CD14-positive monocyte (primary cell): ENCODE results near the gene MROH8. TPM values are rescaled to one million over a fixed set of nuclear protein-coding genes. Genes with fewer than 3 reads are reported as not detected.
A peak's percentile ranks its signal among the peaks of the same experiment; 100 is the strongest.

Experiments
- DNase-seq, 3 donors: peaks; one replicate each; pipeline ENCODE4 v3.0.0-alpha.2; 2011 to 2022
- H2AFZ ChIP-seq: 2 replicates; pipeline ENCODE4 v1.6.0; 2012; ENCODE audit warnings: mild to moderate bottlenecking, low read depth, low read length, inconsistent platforms; ENCODE audit not compliant: insufficient read depth, poor library complexity, severe bottlenecking
- H3K27ac ChIP-seq, 2 donors: 1 replicate in 1 of 2; 2 replicates in 1 of 2; pipeline ENCODE4 v1.5.1; 2012 to 2013; ENCODE audit warnings: low read length in 2 of 2, control low read depth in 1 of 2, inconsistent platforms in 1 of 2, low read depth in 1 of 2, mild to moderate bottlenecking in 1 of 2
- H3K27me3 ChIP-seq, 2 donors: one replicate each; pipeline versions ENCODE4 v1.6.0 to v1.6.1; 2011 to 2013; ENCODE audit warnings: low read length in 2 of 2; ENCODE audit not compliant: control insufficient read depth in 2 of 2, insufficient read depth in 2 of 2
- H3K36me3 ChIP-seq, 2 donors: replicated peaks in 1 of 2; 1 replicate in 1 of 2; 2 replicates in 1 of 2; pipeline versions ENCODE4 v1.5.1 to v1.6.1; 2012 to 2013; ENCODE audit warnings: low read length in 2 of 2, control low read depth in 1 of 2, inconsistent platforms in 1 of 2, mild to moderate bottlenecking in 1 of 2; ENCODE audit not compliant: insufficient read depth in 2 of 2, control insufficient read depth in 1 of 2
- H3K4me1 ChIP-seq, 2 donors: 1 replicate in 1 of 2; 2 replicates in 1 of 2; pipeline versions ENCODE4 v1.5.1 to v1.6.1; 2012 to 2013; ENCODE audit warnings: low read length in 2 of 2, control low read depth in 1 of 2, inconsistent platforms in 1 of 2, mild to moderate bottlenecking in 1 of 2, moderate library complexity in 1 of 2; ENCODE audit not compliant: insufficient read depth in 2 of 2, control insufficient read depth in 1 of 2
- H3K4me2 ChIP-seq: replicated peaks from 2 replicates; pipeline ENCODE3; 2012; ENCODE audit warnings: low read length, moderate library complexity, mild to moderate bottlenecking; ENCODE audit not compliant: poor library complexity, severe bottlenecking; ENCODE audit errors: extremely low read depth
- H3K4me3 ChIP-seq, 3 experiments: fragments of 200-600 bp in 1 of 3; sonication (generic) in 1 of 3; replicated peaks in 1 of 3; 1 replicate in 2 of 3; 2 replicates in 1 of 3; pipeline ENCODE4 v1.5.1; 2011 to 2013; ENCODE audit warnings: low read length in 3 of 3, mild to moderate bottlenecking in 3 of 3, control low read depth in 2 of 3, low read depth in 2 of 3, inconsistent platforms in 1 of 3, moderate library complexity in 1 of 3
- H3K79me2 ChIP-seq: 2 replicates; pipeline ENCODE4 v1.6.0; 2012; ENCODE audit warnings: mild to moderate bottlenecking, control low read depth, inconsistent platforms, low read length, moderate library complexity; ENCODE audit not compliant: insufficient read depth
- H3K9ac ChIP-seq: 2 replicates; pipeline ENCODE4 v1.6.0; 2017; ENCODE audit warnings: low read length, mild to moderate bottlenecking; ENCODE audit not compliant: insufficient read depth, poor library complexity, severe bottlenecking
- H3K9me3 ChIP-seq, 2 donors: replicated peaks in 1 of 2; 1 replicate in 1 of 2; 2 replicates in 1 of 2; pipeline versions ENCODE4 v1.5.1 to v1.6.1; 2012 to 2013; ENCODE audit warnings: low read length in 2 of 2, control low read depth in 1 of 2; ENCODE audit not compliant: control insufficient read depth in 1 of 2, insufficient read depth in 1 of 2
- H4K20me1 ChIP-seq: 2 replicates; pipeline ENCODE4 v1.6.0; 2012; ENCODE audit warnings: mild to moderate bottlenecking, low read length, control low read depth, moderate library complexity; ENCODE audit not compliant: insufficient read depth
- H3K27ac Mint-ChIP-seq, 7 donors: one replicate each; pipeline ENCODE4 v1.8.0; 2020; ENCODE audit warnings: mild to moderate bottlenecking in 7 of 7, mixed read lengths in 7 of 7, moderate library complexity in 6 of 7, inconsistent platforms in 2 of 7
- H3K27me3 Mint-ChIP-seq, 3 donors: one replicate each; pipeline ENCODE4 v1.8.0; 2021 to 2022; ENCODE audit warnings: low read depth in 3 of 3, mild to moderate bottlenecking in 3 of 3, mixed read lengths in 3 of 3, moderate library complexity in 3 of 3, inconsistent platforms in 1 of 3
- H3K36me3 Mint-ChIP-seq, 2 donors: one replicate each; pipeline ENCODE4 v1.8.0; 2020; ENCODE audit warnings: mixed read lengths in 2 of 2, inconsistent platforms in 1 of 2, mild to moderate bottlenecking in 1 of 2
- H3K4me1 Mint-ChIP-seq: one replicate; pipeline ENCODE4 v1.8.0; 2020; ENCODE audit warnings: mild to moderate bottlenecking, mixed read lengths
- H3K4me3 Mint-ChIP-seq, 2 donors: one replicate each; pipeline ENCODE4 v1.8.0; 2020; ENCODE audit warnings: mild to moderate bottlenecking in 2 of 2, mixed read lengths in 2 of 2, moderate library complexity in 1 of 2
- H3K9me3 Mint-ChIP-seq, 7 donors: one replicate each; pipeline ENCODE4 v1.8.0; 2020 to 2022; ENCODE audit warnings: mixed read lengths in 7 of 7, mild to moderate bottlenecking in 6 of 7, moderate library complexity in 6 of 7, inconsistent platforms in 2 of 7
- WGBS: methylation state at CpG from one replicate; pipeline ENCODE4 v1.1.5; 2013; ENCODE audit warnings: missing lambda C conversion rate; ENCODE audit not compliant: insufficient coverage; 5-methylcytosine and 5-hydroxymethylcytosine counted together
- intact Hi-C, 2 donors: fragments of 100-400 bp; cut with micrococcal nuclease; formaldehyde crosslinking; loops; one replicate each; pipeline versions ENCODE4 v1.15.0 to v1.15.1; 2023
- polyA plus RNA-seq, 3 donors: library from polyadenylated mRNA; depleted of rRNA in 1 of 3; unstranded in 2 of 3; stranded (reverse) in 1 of 3; fragments of 300-500 nt in 2 of 3; fragments of >200 nt in 1 of 3; fragmentation: Illumina TruSeq in 2 of 3; gene quantifications; 1 replicate in 2 of 3; 2 replicates in 1 of 3; pipeline ENCODE4 v1.2.3, GENCODE V29; 2012 to 2021
- TF ChIP-seq, protein P1 (sequence below): fragments of 200-600 bp; IDR thresholded peaks from one replicate; pipeline ENCODE4 v1.8.0; 2022; ENCODE audit warnings: antibody characterized with exemption, mild to moderate bottlenecking

MROH8 gene
- polyA plus RNA-seq, 3 donors, result 0.08 to 1.0 (median 0.52) TPM

DNA sequence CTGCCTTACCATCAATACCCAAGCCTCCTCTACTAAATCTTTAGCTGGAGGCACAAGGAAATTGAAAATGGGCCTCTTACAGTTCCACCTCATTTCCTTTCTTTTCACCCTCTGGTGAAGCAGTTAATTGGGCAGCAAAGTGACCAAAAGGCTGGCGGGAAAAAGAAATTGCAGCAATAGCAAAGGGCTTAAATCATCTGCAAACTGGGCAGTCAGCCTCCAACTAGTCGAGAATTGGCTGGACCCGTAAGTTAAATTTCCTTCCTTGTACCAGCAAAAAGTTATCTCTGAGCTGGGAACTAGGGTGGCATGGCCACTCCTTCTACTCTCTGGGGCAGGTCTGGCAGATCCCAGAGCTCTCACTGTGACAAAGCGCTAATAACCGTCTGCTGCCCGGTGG is 48.7 kb upstream of the MROH8 start:
- Mint-ChIP-seq H3K27ac (no peak overlapping the region), H3K4me1 (peaks cover 7% of the 10 kb centered on the region), H3K27me3 (peaks cover 0 to 3% (median 2%) of the 10 kb centered on the region in 3 donors), H3K36me3 (peaks cover 93 to 97% of the 10 kb centered on the region in 2 donors), H3K4me3 (no peak overlapping the region), H3K9me3 (no peaks in the 10 kb centered on the region)
- H3K27me3 ChIP-seq, result no peaks in the 10 kb centered on the region
- TF ChIP-seq, protein P1, sequence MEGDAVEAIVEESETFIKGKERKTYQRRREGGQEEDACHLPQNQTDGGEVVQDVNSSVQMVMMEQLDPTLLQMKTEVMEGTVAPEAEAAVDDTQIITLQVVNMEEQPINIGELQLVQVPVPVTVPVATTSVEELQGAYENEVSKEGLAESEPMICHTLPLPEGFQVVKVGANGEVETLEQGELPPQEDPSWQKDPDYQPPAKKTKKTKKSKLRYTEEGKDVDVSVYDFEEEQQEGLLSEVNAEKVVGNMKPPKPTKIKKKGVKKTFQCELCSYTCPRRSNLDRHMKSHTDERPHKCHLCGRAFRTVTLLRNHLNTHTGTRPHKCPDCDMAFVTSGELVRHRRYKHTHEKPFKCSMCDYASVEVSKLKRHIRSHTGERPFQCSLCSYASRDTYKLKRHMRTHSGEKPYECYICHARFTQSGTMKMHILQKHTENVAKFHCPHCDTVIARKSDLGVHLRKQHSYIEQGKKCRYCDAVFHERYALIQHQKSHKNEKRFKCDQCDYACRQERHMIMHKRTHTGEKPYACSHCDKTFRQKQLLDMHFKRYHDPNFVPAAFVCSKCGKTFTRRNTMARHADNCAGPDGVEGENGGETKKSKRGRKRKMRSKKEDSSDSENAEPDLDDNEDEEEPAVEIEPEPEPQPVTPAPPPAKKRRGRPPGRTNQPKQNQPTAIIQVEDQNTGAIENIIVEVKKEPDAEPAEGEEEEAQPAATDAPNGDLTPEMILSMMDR, result no peak
- H3K9ac ChIP-seq, result no peak overlapping the region
- intact Hi-C loops, result no loop called here
- no peak for DNase-seq
- H3K4me2 ChIP-seq, result no peak overlapping the region
- H3K4me1 ChIP-seq, result peaks cover 8% of the 10 kb centered on the region in 2 donors
- peak overlapping the region in 1 of 2 donors; percentile 28 for H3K27ac ChIP-seq
- peaks cover 92 to 95% of the 10 kb centered on the region in 2 donors for H3K36me3 ChIP-seq
- no peaks in the 10 kb centered on the region for H3K79me2 ChIP-seq
- no peaks in the 10 kb centered on the region for H3K9me3 ChIP-seq
- no peak overlapping the region for H2AFZ ChIP-seq
- no peaks in the 10 kb centered on the region for H4K20me1 ChIP-seq
- 100% methylated on average over 3 of the region's 6 CpGs for WGBS
- no peak overlapping the region for H3K4me3 ChIP-seq

DNA sequence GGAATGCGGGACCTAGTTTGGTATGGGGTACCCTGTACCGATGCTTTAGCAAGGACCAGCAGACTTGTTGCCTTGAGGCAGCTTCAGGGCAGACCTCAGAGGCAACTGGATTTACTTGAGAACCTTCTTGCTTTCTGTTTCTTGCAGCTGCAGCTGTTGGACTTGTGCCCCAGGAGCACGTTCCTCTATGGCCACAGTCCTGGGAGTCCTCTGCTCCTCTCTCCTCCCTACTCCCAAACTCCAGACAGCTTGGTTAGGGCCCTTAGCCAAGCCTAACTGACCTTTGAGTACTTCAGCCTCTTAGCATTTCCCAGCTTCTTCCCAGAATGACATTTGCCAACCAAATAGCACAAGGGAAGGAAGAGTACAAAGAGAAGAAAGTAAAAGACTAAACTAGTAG is 47.5 kb upstream of the MROH8 start:
- Histone ChIP-seq H3K9me3 (no peaks in the 10 kb centered on the region), H3K36me3 (peaks cover 81 to 86% of the 10 kb centered on the region in 2 donors), H3K4me3 (no peak overlapping the region), H3K27ac (peak overlapping the region in 1 of 2 donors; percentile 28), H2AFZ (no peak overlapping the region), H3K4me2 (no peak overlapping the region), H3K27me3 (no peaks in the 10 kb centered on the region), H3K4me1 (peaks cover 13 to 16% of the 10 kb centered on the region in 2 donors), H4K20me1 (no peaks in the 10 kb centered on the region), H3K9ac (no peak overlapping the region), H3K79me2 (no peaks in the 10 kb centered on the region)
- H3K4me1 Mint-ChIP-seq, result peaks cover 14% of the 10 kb centered on the region
- intact Hi-C loops, result no loop called here
- TF ChIP-seq, protein P1, result no peak
- peaks cover 81 to 87% of the 10 kb centered on the region in 2 donors for H3K36me3 Mint-ChIP-seq
- DNase-seq, result no peak
- peak overlapping the region in 3 of 7 donors; percentile 10 to 62 (median 33) for H3K27ac Mint-ChIP-seq
- H3K9me3 Mint-ChIP-seq, result no peaks in the 10 kb centered on the region
- H3K4me3 Mint-ChIP-seq, result no peak overlapping the region
- WGBS, result 100% methylated on average over 3 of the region's 3 CpGs
- peaks cover 0 to 3% (median 2%) of the 10 kb centered on the region in 3 donors for H3K27me3 Mint-ChIP-seq
